Astrocyte (in vitro differentiated cells and primary cell): Measurements from ENCODE around the gene SMIM28. TPM values are rescaled to one million over a fixed set of nuclear protein-coding genes. Genes with fewer than 3 reads are reported as not detected.

ENCODE experiments used
- DNase-seq: peaks from one replicate; pipeline ENCODE4 v3.0.0-alpha.2; 2010; ENCODE audit warnings: low read depth
- FAIRE-seq: peaks from 2 replicates; lab custom pipeline; 2011; peaks lifted over from hg19 to GRCh38; lab: Jason Lieb, UNC
- H2AFZ ChIP-seq: 2 replicates; pipeline ENCODE4 v1.6.0; 2012; ENCODE audit warnings: low read depth, low read length, inconsistent platforms
- H3K27ac ChIP-seq: 2 replicates; pipeline ENCODE4 v1.5.1; 2011; ENCODE audit warnings: low read depth, low read length, inconsistent platforms
- H3K27me3 ChIP-seq: 2 replicates; pipeline ENCODE4 v1.6.0; 2011; ENCODE audit warnings: low read length, inconsistent platforms; ENCODE audit not compliant: insufficient read depth
- H3K36me3 ChIP-seq: 2 replicates; pipeline ENCODE4 v1.5.1; 2011; ENCODE audit warnings: low read length, inconsistent platforms; ENCODE audit not compliant: insufficient read depth
- H3K4me1 ChIP-seq: 2 replicates; pipeline ENCODE4 v1.5.1; 2011; ENCODE audit warnings: low read length, inconsistent platforms; ENCODE audit not compliant: insufficient read depth
- H3K4me2 ChIP-seq: 2 replicates; pipeline ENCODE4 v1.6.0; 2012; ENCODE audit warnings: low read length, inconsistent platforms
- H3K4me3 ChIP-seq: 2 replicates; pipeline ENCODE4 v1.5.1; 2011; ENCODE audit warnings: low read depth, mild to moderate bottlenecking, low read length, inconsistent platforms; ENCODE audit not compliant: insufficient read depth
- H3K79me2 ChIP-seq: 2 replicates; pipeline ENCODE4 v1.6.0; 2012; ENCODE audit warnings: mild to moderate bottlenecking, low read length, inconsistent platforms; ENCODE audit not compliant: insufficient read depth
- H3K9ac ChIP-seq: 2 replicates; pipeline ENCODE4 v1.6.0; 2012; ENCODE audit warnings: mild to moderate bottlenecking, low read length, inconsistent platforms
- H3K9me3 ChIP-seq: 2 replicates; pipeline ENCODE4 v1.5.1; 2012; ENCODE audit warnings: low read depth, mild to moderate bottlenecking, low read length, inconsistent platforms; ENCODE audit not compliant: insufficient read depth
- H4K20me1 ChIP-seq: 2 replicates; pipeline ENCODE4 v1.6.0; 2012; ENCODE audit warnings: low read length, inconsistent platforms; ENCODE audit not compliant: insufficient read depth
- H3K27ac Mint-ChIP-seq: one replicate; pipeline ENCODE4 v1.8.0; 2021; ENCODE audit warnings: mild to moderate bottlenecking, mixed read lengths; ENCODE audit not compliant: unreplicated experiment
- H3K27me3 Mint-ChIP-seq: one replicate; pipeline ENCODE4 v1.8.0; 2021; ENCODE audit warnings: low read depth, mixed read lengths; ENCODE audit not compliant: unreplicated experiment
- H3K36me3 Mint-ChIP-seq: one replicate; pipeline ENCODE4 v1.8.0; 2021; ENCODE audit warnings: low read depth, mixed read lengths; ENCODE audit not compliant: unreplicated experiment
- H3K4me1 Mint-ChIP-seq: one replicate; pipeline ENCODE4 v1.8.0; 2021; ENCODE audit warnings: low read depth, mixed read lengths; ENCODE audit not compliant: unreplicated experiment
- H3K4me3 Mint-ChIP-seq: one replicate; pipeline ENCODE4 v1.8.0; 2021; ENCODE audit warnings: mild to moderate bottlenecking, moderate library complexity, mixed read lengths; ENCODE audit not compliant: unreplicated experiment
- H3K9me3 Mint-ChIP-seq: one replicate; pipeline ENCODE4 v1.8.0; 2021; ENCODE audit warnings: mild to moderate bottlenecking, mixed read lengths; ENCODE audit not compliant: unreplicated experiment
- EZH2 ChIP-seq: IDR thresholded peaks from 2 replicates; pipeline ENCODE4 v1.6.1; 2012; ENCODE audit warnings: mild to moderate bottlenecking, low read length, inconsistent platforms; ENCODE audit not compliant: insufficient read depth
- total RNA-seq: library from RNA; stranded (reverse); gene quantifications from 2 replicates; pipeline ENCODE4 v1.2.1, GENCODE V29; 2021
- TF ChIP-seq, protein P1 (sequence below): IDR thresholded peaks from 2 replicates; pipeline ENCODE4 v1.5.1; 2011; ENCODE audit warnings: low read depth, mild to moderate bottlenecking, inconsistent platforms, low read length, moderate library complexity; ENCODE audit not compliant: insufficient read depth

Gene SMIM28
- total RNA-seq, 1 donor from 2014 or later: not detected

DNA sequence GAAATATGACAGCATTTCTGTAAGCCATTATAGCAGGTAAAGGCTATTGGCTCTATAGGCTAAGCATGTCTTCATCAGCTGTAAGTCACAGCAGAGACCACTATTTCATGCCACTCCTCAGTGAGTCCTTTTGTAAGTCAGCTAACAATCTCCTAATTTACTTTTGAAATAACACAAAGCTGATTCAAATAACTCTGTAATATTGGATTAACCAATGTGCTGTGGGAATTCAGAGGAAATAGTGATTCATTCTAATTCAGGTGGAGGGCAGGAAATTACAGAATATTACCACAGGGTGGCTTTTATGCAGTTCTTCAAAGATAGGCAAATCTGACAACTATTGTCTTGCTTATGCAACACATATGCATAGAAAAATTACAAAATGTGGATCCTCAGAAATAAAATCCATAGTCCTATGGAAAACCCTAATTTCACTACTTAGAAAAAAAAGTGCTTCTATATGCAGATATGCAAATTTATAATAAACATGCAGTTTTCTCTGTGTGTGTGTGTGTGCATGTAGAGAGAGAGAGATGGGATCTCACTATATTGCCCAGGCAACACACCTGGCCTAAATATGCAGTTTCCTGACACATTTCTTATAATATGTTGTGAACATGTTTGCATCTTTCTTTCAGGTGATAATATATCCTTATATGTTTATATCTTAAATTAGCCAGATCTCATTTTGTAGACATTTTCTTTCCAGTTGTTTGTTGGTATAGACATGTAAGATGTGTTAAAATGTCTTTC, 4.8 kb upstream of the SMIM28 start:
- H3K9me3 ChIP-seq: no peaks in the 10 kb centered on the region
- no peak overlapping the region for H3K4me2 ChIP-seq
- H3K4me1 Mint-ChIP-seq: peaks cover 4% of the 10 kb centered on the region
- H3K79me2 ChIP-seq: no peaks in the 10 kb centered on the region
- no peak overlapping the region for H3K4me3 ChIP-seq
- no peak overlapping the region for H3K4me3 Mint-ChIP-seq
- no peak overlapping the region for H2AFZ ChIP-seq
- peaks cover 5% of the 10 kb centered on the region for H3K27me3 Mint-ChIP-seq
- peaks cover 4% of the 10 kb centered on the region for H3K4me1 ChIP-seq
- no peaks in the 10 kb centered on the region for H3K27me3 ChIP-seq
- peaks cover 2% of the 10 kb centered on the region for H3K9me3 Mint-ChIP-seq
- no peaks in the 10 kb centered on the region for H4K20me1 ChIP-seq
- no peaks in the 10 kb centered on the region for H3K36me3 ChIP-seq
- no peak overlapping the region for H3K27ac Mint-ChIP-seq
- TF ChIP-seq, protein P1, sequence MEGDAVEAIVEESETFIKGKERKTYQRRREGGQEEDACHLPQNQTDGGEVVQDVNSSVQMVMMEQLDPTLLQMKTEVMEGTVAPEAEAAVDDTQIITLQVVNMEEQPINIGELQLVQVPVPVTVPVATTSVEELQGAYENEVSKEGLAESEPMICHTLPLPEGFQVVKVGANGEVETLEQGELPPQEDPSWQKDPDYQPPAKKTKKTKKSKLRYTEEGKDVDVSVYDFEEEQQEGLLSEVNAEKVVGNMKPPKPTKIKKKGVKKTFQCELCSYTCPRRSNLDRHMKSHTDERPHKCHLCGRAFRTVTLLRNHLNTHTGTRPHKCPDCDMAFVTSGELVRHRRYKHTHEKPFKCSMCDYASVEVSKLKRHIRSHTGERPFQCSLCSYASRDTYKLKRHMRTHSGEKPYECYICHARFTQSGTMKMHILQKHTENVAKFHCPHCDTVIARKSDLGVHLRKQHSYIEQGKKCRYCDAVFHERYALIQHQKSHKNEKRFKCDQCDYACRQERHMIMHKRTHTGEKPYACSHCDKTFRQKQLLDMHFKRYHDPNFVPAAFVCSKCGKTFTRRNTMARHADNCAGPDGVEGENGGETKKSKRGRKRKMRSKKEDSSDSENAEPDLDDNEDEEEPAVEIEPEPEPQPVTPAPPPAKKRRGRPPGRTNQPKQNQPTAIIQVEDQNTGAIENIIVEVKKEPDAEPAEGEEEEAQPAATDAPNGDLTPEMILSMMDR: no peak
- TF ChIP-seq EZH2: no peak
- DNase-seq: peak; percentile 12
- H3K27ac ChIP-seq: no peak overlapping the region
- FAIRE-seq: no peak
- no peaks in the 10 kb centered on the region for H3K36me3 Mint-ChIP-seq
- no peak overlapping the region for H3K9ac ChIP-seq

DNA sequence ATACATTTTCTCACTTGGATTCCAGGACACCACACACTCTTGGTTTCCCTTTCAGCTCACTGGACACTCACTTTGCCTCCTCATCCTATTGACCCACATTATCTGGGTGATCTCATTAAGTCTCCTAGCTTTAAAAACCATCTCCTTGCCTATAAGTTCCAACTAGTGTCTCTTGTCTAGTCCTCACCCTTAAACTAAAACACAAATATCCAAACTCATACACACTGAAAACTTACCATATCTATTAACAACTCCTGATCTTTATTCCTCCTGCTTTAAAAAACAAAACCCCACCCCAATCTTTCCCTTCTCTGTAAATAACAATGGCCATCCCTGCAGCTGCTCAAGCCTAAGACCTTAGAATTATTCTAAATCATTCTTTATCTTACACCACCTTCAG, 3.5 kb upstream of the SMIM28 start:
- no peaks in the 10 kb centered on the region for H3K27me3 ChIP-seq
- H3K36me3 ChIP-seq: no peaks in the 10 kb centered on the region
- Mint-ChIP-seq H3K4me1 (peaks cover 4% of the 10 kb centered on the region), H3K4me3 (no peak overlapping the region), H3K9me3 (peaks cover 2% of the 10 kb centered on the region), H3K36me3 (no peaks in the 10 kb centered on the region), H3K27me3 (peaks cover 6% of the 10 kb centered on the region), H3K27ac (no peak overlapping the region)
- H3K9ac ChIP-seq: no peak overlapping the region
- H3K4me2 ChIP-seq: no peak overlapping the region
- no peak for FAIRE-seq
- TF ChIP-seq EZH2: no peak
- TF ChIP-seq, protein P1: no peak
- H3K9me3 ChIP-seq: no peaks in the 10 kb centered on the region
- no peak for DNase-seq
- no peak overlapping the region for H2AFZ ChIP-seq
- H3K79me2 ChIP-seq: no peaks in the 10 kb centered on the region
- no peak overlapping the region for H3K4me3 ChIP-seq
- H3K4me1 ChIP-seq: peaks cover 4% of the 10 kb centered on the region
- H3K27ac ChIP-seq: no peak overlapping the region
- no peaks in the 10 kb centered on the region for H4K20me1 ChIP-seq

DNA sequence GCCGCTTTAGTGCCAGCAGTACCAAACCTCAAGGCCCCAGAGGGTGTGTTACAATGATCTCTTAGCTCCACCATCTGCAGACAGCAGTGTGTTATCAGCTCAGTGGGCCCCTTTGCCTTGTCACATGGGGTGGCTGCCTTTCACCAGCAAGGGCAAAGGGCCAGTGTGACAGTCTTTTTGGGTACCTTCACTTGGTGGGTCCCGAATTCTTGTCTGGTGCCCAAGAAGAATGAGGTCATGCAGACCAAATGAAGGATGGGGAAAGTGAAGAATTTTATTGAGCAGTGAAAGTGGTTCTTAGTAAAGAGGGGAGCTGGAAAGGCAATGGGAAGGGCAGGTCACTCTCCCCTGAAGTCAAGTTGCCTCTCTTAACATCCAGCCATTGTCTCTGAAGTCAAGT, 2.9 kb upstream of the SMIM28 start:
- peaks cover 6% of the 10 kb centered on the region for H3K27me3 Mint-ChIP-seq
- Histone ChIP-seq H3K4me2 (no peak overlapping the region), H3K9me3 (no peaks in the 10 kb centered on the region), H3K27ac (no peak overlapping the region), H2AFZ (no peak overlapping the region), H3K27me3 (no peaks in the 10 kb centered on the region), H3K36me3 (no peaks in the 10 kb centered on the region), H4K20me1 (no peaks in the 10 kb centered on the region), H3K4me3 (no peak overlapping the region), H3K79me2 (no peaks in the 10 kb centered on the region), H3K4me1 (peaks cover 4% of the 10 kb centered on the region), H3K9ac (no peak overlapping the region)
- H3K4me3 Mint-ChIP-seq: no peak overlapping the region
- peaks cover 2% of the 10 kb centered on the region for H3K9me3 Mint-ChIP-seq
- H3K36me3 Mint-ChIP-seq: no peaks in the 10 kb centered on the region
- H3K4me1 Mint-ChIP-seq: peaks cover 4% of the 10 kb centered on the region
- FAIRE-seq: no peak
- TF ChIP-seq, protein P1: no peak
- TF ChIP-seq EZH2: no peak
- H3K27ac Mint-ChIP-seq: no peak overlapping the region
- DNase-seq: no peak
